B cell (primary cell): ENCODE data around the gene VPS45. TPM values are rescaled to one million over a fixed set of nuclear protein-coding genes. Genes with fewer than 3 reads are reported as not detected.

Experiments
- ATAC-seq: fragments of 200-7000 bp; cut with Tn5 transposase; one replicate; pipeline ENCODE4 v1.10.0; 2021; ENCODE audit warnings: low read depth, mild to moderate bottlenecking, moderate number of reproducible peaks, moderate library complexity
- CTCF ChIA-PET: fragments of 350-600 bp; sonication (Branson Sonifier 250); formaldehyde crosslinking; loops from one replicate; lab custom pipeline; 2021; ENCODE audit warnings: antibody characterized with exemption, inconsistent platforms; lab: Charles Lee
- POLR2A ChIA-PET: fragments of 350-600 bp; sonication (Branson Sonifier 250); formaldehyde crosslinking; loops from one replicate; lab custom pipeline; 2021; ENCODE audit warnings: antibody characterized with exemption; lab: Charles Lee
- DNase-seq: peaks from one replicate; pipeline ENCODE4 v3.0.0; 2013
- H2AFZ ChIP-seq: 2 replicates; pipeline ENCODE4 v1.6.1; 2012; ENCODE audit warnings: mild to moderate bottlenecking, low read depth, low read length; ENCODE audit not compliant: insufficient read depth, poor library complexity, severe bottlenecking
- H3K27ac ChIP-seq, 2 donors: 1 replicate in 1 of 2; 2 replicates in 1 of 2; pipeline ENCODE4 v1.5.1; 2012 to 2013; ENCODE audit warnings: low read length in 2 of 2, mild to moderate bottlenecking in 2 of 2, moderate library complexity in 1 of 2
- H3K27me3 ChIP-seq, 4 experiments: fragments of 200-600 bp in 1 of 4; sonication (generic) in 1 of 4; replicated peaks in 1 of 4; 1 replicate in 2 of 4; 2 replicates in 2 of 4; pipeline versions ENCODE4 v1.6.1 to v1.7.0; 2013 to 2016; ENCODE audit warnings: low read length in 3 of 4, mild to moderate bottlenecking in 2 of 4, mixed read lengths in 1 of 4, moderate library complexity in 1 of 4; ENCODE audit not compliant: insufficient read depth in 4 of 4, control insufficient read depth in 3 of 4; ENCODE audit errors: control extremely low read depth in 1 of 4
- H3K36me3 ChIP-seq, 2 experiments: replicated peaks in 1 of 2; 1 replicate in 1 of 2; 2 replicates in 1 of 2; pipeline versions ENCODE4 v1.6.1 to v1.7.1; 2013; ENCODE audit warnings: low read length in 1 of 2; ENCODE audit not compliant: insufficient read depth in 2 of 2, control insufficient read depth in 1 of 2; ENCODE audit errors: control extremely low read depth in 1 of 2, extremely low read depth in 1 of 2
- H3K4me1 ChIP-seq, 2 donors: fragments of 200-600 bp in 1 of 2; sonication (generic) in 1 of 2; 1 replicate in 1 of 2; 2 replicates in 1 of 2; pipeline versions ENCODE4 v1.5.1 to v1.6.1; 2013 to 2017; ENCODE audit warnings: low read length in 2 of 2; ENCODE audit not compliant: control insufficient read depth in 2 of 2, insufficient read depth in 2 of 2
- H3K4me2 ChIP-seq: replicated peaks from 2 replicates; pipeline ENCODE3; 2012; ENCODE audit warnings: mild to moderate bottlenecking, low read depth, low read length; ENCODE audit not compliant: poor library complexity, severe bottlenecking
- H3K4me3 ChIP-seq, 5 experiments: fragments of 200-600 bp in 1 of 5; sonication (generic) in 1 of 5; 1 replicate in 3 of 5; 2 replicates in 2 of 5; pipeline versions ENCODE4 v1.5.1 to v1.7.0; 2011 to 2016; ENCODE audit warnings: low read length in 4 of 5, mild to moderate bottlenecking in 4 of 5, low read depth in 2 of 5, control low read depth in 1 of 5, moderate library complexity in 1 of 5; ENCODE audit not compliant: insufficient read depth in 1 of 5; ENCODE audit errors: control extremely low read depth in 1 of 5, extremely low read depth in 1 of 5
- H3K79me2 ChIP-seq: fragments of 200-600 bp; sonication (generic); one replicate; pipeline ENCODE4 v1.6.0; 2016; ENCODE audit warnings: low read length; ENCODE audit not compliant: control insufficient read depth, insufficient read depth
- H3K9ac ChIP-seq: fragments of 200-600 bp; sonication (generic); 2 replicates; pipeline ENCODE4 v1.6.1; 2017; ENCODE audit warnings: mild to moderate bottlenecking, low read length, moderate library complexity
- H3K9me3 ChIP-seq, 3 donors: one replicate each; pipeline versions ENCODE4 v1.6.1 to v1.7.1; 2013; ENCODE audit warnings: low read length in 2 of 3; ENCODE audit not compliant: control insufficient read depth in 2 of 3, insufficient read depth in 1 of 3; ENCODE audit errors: control extremely low read depth in 1 of 3
- H4K20me1 ChIP-seq: 2 replicates; pipeline ENCODE4 v1.6.0; 2012; ENCODE audit warnings: mild to moderate bottlenecking, low read length; ENCODE audit not compliant: insufficient read depth, control insufficient read depth, poor library complexity, severe bottlenecking
- H3K27ac Mint-ChIP-seq: one replicate; pipeline ENCODE4 v1.8.0; 2021; ENCODE audit warnings: mixed read lengths
- H3K27me3 Mint-ChIP-seq: one replicate; pipeline ENCODE4 v1.8.0; 2021; ENCODE audit warnings: mixed read lengths
- H3K4me1 Mint-ChIP-seq: one replicate; pipeline ENCODE4 v1.8.0; 2021; ENCODE audit warnings: mixed read lengths
- H3K4me3 Mint-ChIP-seq: one replicate; pipeline ENCODE4 v1.8.0; 2021; ENCODE audit warnings: mixed read lengths
- H3K9me3 Mint-ChIP-seq: one replicate; pipeline ENCODE4 v1.8.0; 2022; ENCODE audit warnings: mixed read lengths; ENCODE audit not compliant: insufficient read depth
- CTCF ChIP-seq: fragments of 200-600 bp; IDR thresholded peaks from one replicate; pipeline ENCODE4 v1.8.0; 2022; ENCODE audit warnings: antibody characterized with exemption, mild to moderate bottlenecking
- EZH2 ChIP-seq: IDR thresholded peaks from 2 replicates; pipeline ENCODE4 v1.6.1; 2012; ENCODE audit warnings: borderline replicate concordance, low read depth, mild to moderate bottlenecking, moderate library complexity, low read length; ENCODE audit not compliant: insufficient read depth, poor library complexity, severe bottlenecking
- WGBS: methylation state at CpG from one replicate; pipeline ENCODE4 v1.1.5; 2013; ENCODE audit warnings: missing lambda C conversion rate; ENCODE audit not compliant: insufficient coverage; 5-methylcytosine and 5-hydroxymethylcytosine counted together
- intact Hi-C: fragments of 100-400 bp; cut with micrococcal nuclease; formaldehyde crosslinking; loops from one replicate; pipeline ENCODE4 v1.10.0; 2022
- polyA plus RNA-seq: library from polyadenylated mRNA; depleted of rRNA; stranded (reverse); fragments of >200 nt; gene quantifications from 2 replicates; pipeline ENCODE4 v1.2.3, GENCODE V29; 2012
- total RNA-seq, 2 donors: library from RNA; stranded (reverse); fragments of 120-200 nt in 1 of 2; gene quantifications; 1 replicate in 1 of 2; 2 replicates in 1 of 2; pipeline versions ENCODE4 v1.2.3 to v1.2.4, GENCODE V29; 2013 to 2022

VPS45 gene
- total and polyA plus RNA-seq, 2 donors (not counting 1 experiment from before 2014, with no cell fraction given) = 23.4 to 49.1 TPM

DNA sequence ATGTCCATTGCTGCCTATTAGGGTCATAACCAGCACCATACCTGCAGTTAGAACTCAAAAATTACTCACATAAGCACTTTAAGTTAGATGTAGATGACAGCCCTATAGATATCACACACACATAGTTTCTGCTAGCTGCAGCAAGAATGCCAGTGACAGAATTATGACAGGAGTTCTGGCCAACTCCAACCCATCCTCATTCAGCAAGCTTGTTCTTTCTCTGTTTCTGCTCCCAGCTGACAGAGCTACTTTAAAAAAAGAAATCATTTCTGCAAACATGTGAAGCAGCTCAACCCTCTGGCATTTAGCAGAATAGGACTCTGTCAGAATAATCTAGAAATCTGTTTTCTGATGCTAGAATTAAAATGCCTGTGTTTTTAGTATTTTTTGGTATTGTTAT, 33.2 kb upstream of the VPS45 start:
- Histone ChIP-seq H3K9ac (no peak overlapping the region), H3K4me2 (no peak overlapping the region), H3K4me3 (no peak overlapping the region), H2AFZ (no peak overlapping the region), H4K20me1 (no peaks in the 10 kb centered on the region), H3K36me3 (no peaks in the 10 kb centered on the region), H3K4me1 (no peaks in the 10 kb centered on the region), H3K79me2 (no peaks in the 10 kb centered on the region), H3K27ac (no peak overlapping the region), H3K27me3 (no peaks in the 10 kb centered on the region), H3K9me3 (no peaks in the 10 kb centered on the region)
- intact Hi-C loops = no loop called here
- Mint-ChIP-seq H3K4me3 (no peak overlapping the region), H3K27ac (no peak overlapping the region), H3K9me3 (no peaks in the 10 kb centered on the region), H3K27me3 (peaks cover 10% of the 10 kb centered on the region), H3K4me1 (no peaks in the 10 kb centered on the region)
- DNase-seq (no peak), ATAC-seq (no peak)
- ChIA-PET CTCF (interaction anchor here (1.2 kb wide), 1 partner anchor 71 kb away, joined by 3 read pairs; no protein-coding TSS in a partner anchor), POLR2A (no interaction called here)
- no peak for TF ChIP-seq CTCF
- TF ChIP-seq EZH2 = no peak

GRCh38 chr1:150049926-150050325, 17.6 kb upstream of the VPS45 start:
- Histone ChIP-seq H3K79me2 (no peaks in the 10 kb centered on the region), H3K9me3 (no peaks in the 10 kb centered on the region), H3K4me1 (peaks cover 8% of the 10 kb centered on the region in 2 donors), H3K9ac (no peak overlapping the region), H3K4me3 (no peak overlapping the region), H3K27me3 (no peaks in the 10 kb centered on the region), H3K27ac (no peak overlapping the region), H2AFZ (no peak overlapping the region), H3K4me2 (no peak overlapping the region), H3K36me3 (no peaks in the 10 kb centered on the region), H4K20me1 (no peaks in the 10 kb centered on the region)
- TF ChIP-seq EZH2 (no peak), CTCF (no peak)
- H3K4me1 Mint-ChIP-seq = peaks cover 20% of the 10 kb centered on the region
- intact Hi-C loops = loop anchor here (1.0 to 5.0 kb wide), 2 partner anchors 137 to 148 kb away; no protein-coding TSS in a partner anchor
- no peak overlapping the region for H3K4me3 Mint-ChIP-seq
- H3K27me3 Mint-ChIP-seq = peaks cover 4% of the 10 kb centered on the region
- no peak overlapping the region for H3K27ac Mint-ChIP-seq
- DNase-seq (no peak), ATAC-seq (no peak)
- H3K9me3 Mint-ChIP-seq = no peaks in the 10 kb centered on the region
- ChIA-PET CTCF (interaction anchor here (0.6 to 3.0 kb wide), 16 partner anchors 11 to 1264 kb away, joined by 3 to 67 read pairs (median 4); partner anchors contain the start of gene VPS45), POLR2A (interaction anchor here (0.7 kb wide), 2 partner anchors 42 to 163 kb away, joined by 3 read pairs; a partner anchor contains a TSS)
- no CpG with 5 or more reads among the region's 2 CpGs for WGBS
